Measurements from ENCODE around the gene ABHD17A. TPM values are rescaled to one million over a fixed set of nuclear protein-coding genes. Genes with fewer than 3 reads are reported as not detected.

The ABHD17A gene
- total RNA-seq, 2 donors from 2014 or later, result 50.6 to 52.9 TPM

DNA sequence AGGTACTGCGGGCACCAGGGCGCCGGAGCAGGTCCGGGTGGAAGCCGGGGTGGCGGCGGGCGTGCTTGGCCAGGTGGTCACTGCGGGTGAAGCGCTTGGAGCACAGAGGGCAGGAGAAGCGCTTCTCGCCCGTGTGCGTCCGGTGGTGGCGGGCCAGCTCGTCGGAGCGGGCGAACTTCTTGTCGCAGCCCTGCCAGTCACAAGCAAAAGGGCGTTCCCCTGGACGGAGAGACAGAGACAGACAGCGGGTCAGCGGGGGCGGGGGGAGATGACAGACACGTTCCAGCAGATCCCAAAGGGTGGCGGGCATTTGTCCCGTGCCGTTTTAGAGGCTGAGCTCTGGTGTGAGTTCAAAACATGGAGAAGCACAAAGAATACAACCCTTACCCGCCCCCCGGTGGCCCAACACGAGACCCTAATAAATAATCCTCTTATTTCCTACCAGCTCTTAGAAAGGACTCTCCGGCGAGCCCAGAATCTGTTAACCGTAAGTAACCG lies 30.7 kb downstream of the ABHD17A start:
- Mint-ChIP-seq H3K4me3 (peak overlapping the region; percentile 39), H3K27me3 (ENCODE audit: insufficient read depth) (no peaks in the 10 kb centered on the region), H3K36me3 (ENCODE audit: low read depth) (peaks cover 8% of the 10 kb centered on the region), H3K9me3 (no peaks in the 10 kb centered on the region), H3K4me1 (peaks cover 27% of the 10 kb centered on the region), H3K27ac (peak overlapping the region; percentile 66)
- Histone ChIP-seq H3K4me1 (ENCODE audit: control insufficient read depth, insufficient read depth, low read length) (peaks cover 24% of the 10 kb centered on the region), H3K4me3 (ENCODE audit: low read length) (no peak overlapping the region), H3K36me3 (ENCODE audit: control insufficient read depth, insufficient read depth, low read length) (peaks cover 4% of the 10 kb centered on the region), H3K27ac (ENCODE audit: low read depth, low read length) (peak overlapping the region; percentile 74), H3K27me3 (ENCODE audit: control insufficient read depth, insufficient read depth, low read length, poor library complexity, severe bottlenecking) (no peaks in the 10 kb centered on the region), H3K9me3 (ENCODE audit: control insufficient read depth, low read length) (no peaks in the 10 kb centered on the region), H3K9ac (ENCODE audit: extremely low read depth, low read length, poor library complexity, severe bottlenecking) (no peak overlapping the region)
- DNase-seq, result no peak
- 86 to 88% methylated on average over 19 to 37 of the region's 37 CpGs for WGBS, 2 experiments (ENCODE audit: insufficient coverage in 1 of 2, insufficient read length in 1 of 2)
- TF ChIP-seq, protein P1, sequence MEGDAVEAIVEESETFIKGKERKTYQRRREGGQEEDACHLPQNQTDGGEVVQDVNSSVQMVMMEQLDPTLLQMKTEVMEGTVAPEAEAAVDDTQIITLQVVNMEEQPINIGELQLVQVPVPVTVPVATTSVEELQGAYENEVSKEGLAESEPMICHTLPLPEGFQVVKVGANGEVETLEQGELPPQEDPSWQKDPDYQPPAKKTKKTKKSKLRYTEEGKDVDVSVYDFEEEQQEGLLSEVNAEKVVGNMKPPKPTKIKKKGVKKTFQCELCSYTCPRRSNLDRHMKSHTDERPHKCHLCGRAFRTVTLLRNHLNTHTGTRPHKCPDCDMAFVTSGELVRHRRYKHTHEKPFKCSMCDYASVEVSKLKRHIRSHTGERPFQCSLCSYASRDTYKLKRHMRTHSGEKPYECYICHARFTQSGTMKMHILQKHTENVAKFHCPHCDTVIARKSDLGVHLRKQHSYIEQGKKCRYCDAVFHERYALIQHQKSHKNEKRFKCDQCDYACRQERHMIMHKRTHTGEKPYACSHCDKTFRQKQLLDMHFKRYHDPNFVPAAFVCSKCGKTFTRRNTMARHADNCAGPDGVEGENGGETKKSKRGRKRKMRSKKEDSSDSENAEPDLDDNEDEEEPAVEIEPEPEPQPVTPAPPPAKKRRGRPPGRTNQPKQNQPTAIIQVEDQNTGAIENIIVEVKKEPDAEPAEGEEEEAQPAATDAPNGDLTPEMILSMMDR (conservative IDR thresholded peaks at IDR 0.05), result peak; percentile 31

DNA sequence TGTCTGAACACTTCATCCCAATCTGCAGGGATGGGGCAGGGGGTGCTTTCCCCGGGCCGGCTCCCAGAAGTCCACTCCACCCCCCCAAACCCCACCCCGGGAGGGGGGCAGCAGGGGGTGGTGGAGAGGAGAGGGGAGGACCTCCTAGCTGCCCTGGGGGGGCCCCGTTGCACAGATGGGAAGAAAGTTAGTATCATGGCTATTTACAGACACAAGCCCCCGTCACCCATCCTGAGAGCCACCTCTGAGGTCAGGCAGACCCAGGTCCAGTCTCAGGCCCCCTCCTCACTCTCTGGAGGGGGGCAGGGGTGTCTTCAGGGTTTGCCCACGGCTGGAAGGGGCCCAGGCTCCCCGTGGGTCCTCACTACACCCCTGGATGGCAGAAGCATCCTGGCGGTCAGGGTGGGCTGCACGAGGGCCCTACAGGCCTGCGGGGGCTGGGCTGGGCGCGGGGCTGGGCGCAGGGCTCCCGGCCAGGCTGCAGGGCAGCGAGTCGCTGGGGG lies 31.2 kb downstream of the ABHD17A start:
- no peak for DNase-seq
- H3K27me3 ChIP-seq (ENCODE audit: control insufficient read depth, insufficient read depth, low read length, poor library complexity, severe bottlenecking), result no peaks in the 10 kb centered on the region
- 92 to 96% methylated on average over 8 to 13 of the region's 16 CpGs for WGBS, 2 experiments (ENCODE audit: insufficient coverage in 1 of 2, insufficient read length in 1 of 2)
- no peaks in the 10 kb centered on the region for H3K9me3 ChIP-seq (ENCODE audit: control insufficient read depth, low read length)
- Mint-ChIP-seq H3K36me3 (ENCODE audit: low read depth) (peaks cover 8% of the 10 kb centered on the region), H3K27ac (no peak overlapping the region), H3K4me3 (no peak overlapping the region), H3K9me3 (no peaks in the 10 kb centered on the region), H3K4me1 (peaks cover 23% of the 10 kb centered on the region), H3K27me3 (ENCODE audit: insufficient read depth) (no peaks in the 10 kb centered on the region)
- no peak overlapping the region for H3K4me3 ChIP-seq (ENCODE audit: low read length)
- H3K36me3 ChIP-seq (ENCODE audit: control insufficient read depth, insufficient read depth, low read length), result peaks cover 4% of the 10 kb centered on the region
- H3K27ac ChIP-seq (ENCODE audit: low read depth, low read length), result no peak overlapping the region
- H3K4me1 ChIP-seq (ENCODE audit: control insufficient read depth, insufficient read depth, low read length), result peaks cover 22% of the 10 kb centered on the region
- H3K9ac ChIP-seq (ENCODE audit: extremely low read depth, low read length, poor library complexity, severe bottlenecking), result no peak overlapping the region
- TF ChIP-seq, protein P1 (conservative IDR thresholded peaks at IDR 0.05), result no peak

DNA sequence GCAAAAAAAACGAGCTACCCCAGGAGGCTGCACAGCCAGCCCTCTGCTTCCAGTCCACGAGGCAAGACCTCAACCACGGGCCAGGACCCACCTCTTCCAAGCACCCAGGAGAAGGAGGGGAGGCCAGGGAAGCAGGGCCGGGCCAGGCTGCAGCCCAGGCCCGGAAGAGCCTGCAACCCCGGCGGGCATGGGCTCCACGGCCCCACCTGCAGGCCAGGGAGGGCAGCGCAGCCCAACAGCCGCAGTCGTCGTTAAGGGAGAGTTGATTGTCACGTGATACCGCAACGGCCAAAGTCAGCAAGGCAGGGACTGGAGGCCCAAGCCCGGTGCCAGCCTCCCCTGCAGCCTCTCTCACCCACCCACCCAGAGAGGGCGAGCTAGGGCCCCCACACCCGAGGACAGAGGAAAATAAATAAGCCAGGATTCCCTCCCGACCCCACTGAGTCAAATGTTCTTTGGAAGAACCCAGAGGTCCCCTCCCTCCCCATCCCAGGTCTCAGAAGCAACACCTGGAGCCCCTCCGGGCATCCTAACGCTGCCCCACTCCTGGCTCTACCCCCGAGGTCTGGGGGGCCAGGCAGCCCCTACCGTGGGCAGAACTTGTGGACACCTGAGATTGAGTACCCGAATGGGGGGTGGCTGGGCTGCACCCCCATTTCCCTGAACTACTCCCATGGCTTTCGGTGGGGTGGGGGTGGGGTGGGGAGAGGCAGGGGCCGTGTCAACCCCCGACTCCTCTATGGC lies 31.8 kb downstream of the ABHD17A start:
- DNase-seq, result peak; percentile 96
- H3K4me3 Mint-ChIP-seq, result peak overlapping the region; percentile 32
- peaks cover 4% of the 10 kb centered on the region for H3K36me3 ChIP-seq (ENCODE audit: control insufficient read depth, insufficient read depth, low read length)
- WGBS, 2 experiments (ENCODE audit: insufficient coverage in 1 of 2, insufficient read length in 1 of 2), result 40 to 62% methylated on average over 10 to 23 of the region's 27 CpGs
- no peaks in the 10 kb centered on the region for H3K27me3 ChIP-seq (ENCODE audit: control insufficient read depth, insufficient read depth, low read length, poor library complexity, severe bottlenecking)
- no peak overlapping the region for H3K9ac ChIP-seq (ENCODE audit: extremely low read depth, low read length, poor library complexity, severe bottlenecking)
- no peaks in the 10 kb centered on the region for H3K9me3 Mint-ChIP-seq
- H3K4me3 ChIP-seq (ENCODE audit: low read length), result no peak overlapping the region
- no peaks in the 10 kb centered on the region for H3K9me3 ChIP-seq (ENCODE audit: control insufficient read depth, low read length)
- H3K4me1 Mint-ChIP-seq, result peaks cover 21% of the 10 kb centered on the region
- TF ChIP-seq, protein P1 (conservative IDR thresholded peaks at IDR 0.05), result peak; percentile 93
- peak overlapping the region; percentile 91 for H3K27ac Mint-ChIP-seq
- H3K36me3 Mint-ChIP-seq (ENCODE audit: low read depth), result peaks cover 8% of the 10 kb centered on the region
- no peak overlapping the region for H3K27ac ChIP-seq (ENCODE audit: low read depth, low read length)
- H3K4me1 ChIP-seq (ENCODE audit: control insufficient read depth, insufficient read depth, low read length), result peaks cover 16% of the 10 kb centered on the region
- no peaks in the 10 kb centered on the region for H3K27me3 Mint-ChIP-seq (ENCODE audit: insufficient read depth)

Measured in endodermal cell (in vitro differentiated cells).